RWPE1 (cell line): Measurements from ENCODE around the gene CTPS1.

Experiments
- CTCF ChIA-PET: fragments of 350-600 bp; sonication (Branson Sonifier 250); formaldehyde crosslinking; extraction: SDS; loops from one replicate; lab custom pipeline; 2021; lab: Yijun Ruan, JAX
- POLR2A ChIA-PET: fragments of 400-600 bp; formaldehyde crosslinking; extraction: SDS; loops from one replicate; lab custom pipeline; 2020; ENCODE audit warnings: antibody characterized with exemption; ENCODE audit not compliant: low non-redundant PET; lab: Yijun Ruan, JAX
- DNase-seq: peaks from one replicate; pipeline ENCODE4 v3.0.0; 2012; ENCODE audit warnings: low spot score
- H3K27ac ChIP-seq: fragments of 450-650 bp; 2 replicates; pipeline ENCODE4 v1.5.1; 2017
- CTCF ChIP-seq: fragments of 450-650 bp; conservative IDR thresholded peaks from 2 replicates; pipeline ENCODE4 v1.5.1; 2017; ENCODE audit warnings: low read depth, mild to moderate bottlenecking

The CTPS1 gene

GRCh38 chr1:40974945-40975344 lies 4.6 kb upstream of the CTPS1 start:
- no peak overlapping the region for H3K27ac ChIP-seq
- DNase-seq: no peak
- ChIA-PET CTCF (interaction anchor here (0.7 kb wide), 1 partner anchor 428 kb away, joined by 3 read pairs; no protein-coding TSS in a partner anchor), POLR2A (no interaction called here)
- TF ChIP-seq CTCF: no peak

GRCh38 chr1:40976952-40977690 lies 2.4 kb upstream of the CTPS1 start:
- no peak overlapping the region for H3K27ac ChIP-seq
- CTCF ChIA-PET: interaction anchor here (1.1 kb wide), 1 partner anchor 114 kb away, joined by 3 read pairs; no protein-coding TSS in a partner anchor
- POLR2A ChIA-PET: no interaction called here
- TF ChIP-seq CTCF: no peak
- DNase-seq: no peak

GRCh38 chr1:40977716-40978115 lies 1.8 kb upstream of the CTPS1 start:
- no peak for TF ChIP-seq CTCF
- no peak for DNase-seq
- ChIA-PET POLR2A (no interaction called here), CTCF (no interaction called here)
- H3K27ac ChIP-seq: no peak overlapping the region

- no peak for DNase-seq
- peak overlapping the region; percentile 94 for H3K27ac ChIP-seq
- CTCF ChIA-PET: interaction anchor here (0.5 to 1.0 kb wide), 2 partner anchors 17 to 956 kb away, joined by 3 to 4 read pairs; no protein-coding TSS in a partner anchor
- TF ChIP-seq CTCF: no peak
- POLR2A ChIA-PET: no interaction called here
Measured at GRCh38 chr1:40978886-40979240, 633 bp upstream of the CTPS1 start.

GRCh38 chr1:40980068-40980452 lies 564 bp downstream of the CTPS1 start:
- no peak for TF ChIP-seq CTCF
- CTCF ChIA-PET: interaction anchor here (0.6 kb wide), 1 partner anchor 1321 kb away, joined by 4 read pairs; no protein-coding TSS in a partner anchor

GRCh38 chr1:40980453-40981121 lies 1.1 kb downstream of the CTPS1 start:
- ChIA-PET POLR2A (interaction anchor here (0.9 kb wide), 1 partner anchor 23 kb away, joined by 5 read pairs; no protein-coding TSS in a partner anchor), CTCF (interaction anchor here (0.6 kb wide), 2 partner anchors 10 to 1321 kb away, joined by 4 to 17 read pairs; no protein-coding TSS in a partner anchor)
- DNase-seq: peak; percentile 37
- no peak for TF ChIP-seq CTCF
- peak overlapping the region; percentile 94 for H3K27ac ChIP-seq

More at GRCh38 chr1:40980068-40980452, 564 bp downstream of the CTPS1 start:
- POLR2A ChIA-PET: interaction anchor here (0.9 kb wide), 1 partner anchor 23 kb away, joined by 5 read pairs; no protein-coding TSS in a partner anchor
- peak overlapping the region; percentile 94 for H3K27ac ChIP-seq
- DNase-seq: no peak
